GM18505 (cell line): ENCODE data around the gene DHX30.

Experiments
- ATAC-seq: cut with Tn5 transposase; IDR thresholded peaks from one replicate; pipeline ENCODE4 v1.9.1; 2021; ENCODE audit not compliant: unreplicated experiment
- POLR2A ChIP-seq: IDR thresholded peaks from 4 replicates; pipeline ENCODE4 v1.6.1; 2011; ENCODE audit warnings: borderline replicate concordance; ENCODE audit not compliant: insufficient read depth, insufficient read length; ENCODE audit errors: extremely low read depth

Gene DHX30

DNA sequence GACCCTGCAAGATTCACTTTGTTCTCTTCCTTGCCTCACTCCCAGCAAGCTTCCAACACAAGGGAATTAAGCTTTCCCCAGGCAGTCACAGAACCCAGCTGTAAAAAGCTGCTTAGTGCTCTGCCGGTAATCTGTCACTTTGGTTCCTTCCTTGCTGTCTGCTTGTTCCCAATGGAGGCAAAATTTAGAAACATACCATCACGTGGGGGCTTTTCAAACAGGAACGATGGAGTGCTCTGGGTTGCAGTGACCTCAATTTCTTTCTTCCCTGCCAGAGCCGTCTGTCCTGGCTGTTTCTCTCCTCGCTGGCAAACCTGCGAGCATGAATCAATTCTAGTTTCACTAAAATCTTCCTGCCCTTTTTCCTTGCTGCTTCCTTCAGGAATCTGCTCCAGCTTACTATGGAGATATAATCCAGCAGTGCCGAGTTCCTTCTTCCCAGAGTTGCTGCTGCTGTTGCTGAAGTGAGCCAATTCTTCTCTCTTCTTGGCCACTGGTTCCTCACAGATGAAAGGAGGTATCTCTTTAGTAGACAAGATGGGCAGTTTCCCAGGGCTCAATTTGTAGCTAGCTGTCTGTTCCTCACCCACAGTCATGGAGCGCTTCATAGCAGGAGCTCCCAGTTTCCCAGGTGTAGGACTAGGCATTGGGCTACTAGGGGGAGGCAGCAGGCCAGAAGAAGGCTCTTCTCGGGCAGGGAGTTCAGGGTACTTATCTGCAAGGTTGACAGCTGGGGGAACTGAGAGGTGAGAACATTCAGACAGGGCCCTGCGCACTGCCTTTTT lies 88.1 kb downstream of the DHX30 start:
- no peak for ATAC-seq
- TF ChIP-seq POLR2A, result no peak

DNA sequence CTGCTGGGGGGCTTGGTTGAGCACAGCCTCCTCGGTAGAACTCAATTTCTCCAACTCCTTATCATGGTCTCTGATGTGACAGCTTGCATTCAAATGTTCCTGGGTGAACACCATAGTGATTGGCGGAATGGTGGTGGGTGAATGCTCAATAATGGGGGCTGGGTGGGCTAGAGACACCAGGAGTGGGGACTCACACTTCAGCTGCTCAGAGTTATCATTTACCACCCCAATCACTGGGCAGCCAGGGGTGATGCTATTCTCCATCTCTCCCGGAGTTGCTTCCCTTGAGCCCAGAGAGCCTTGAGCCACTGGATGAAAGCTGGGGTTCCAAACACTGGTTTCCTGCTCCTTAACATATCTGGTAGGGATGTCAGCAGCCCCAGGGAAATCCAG lies 88.7 kb downstream of the DHX30 start:
- TF ChIP-seq POLR2A, result no peak
- ATAC-seq, result no peak

DNA sequence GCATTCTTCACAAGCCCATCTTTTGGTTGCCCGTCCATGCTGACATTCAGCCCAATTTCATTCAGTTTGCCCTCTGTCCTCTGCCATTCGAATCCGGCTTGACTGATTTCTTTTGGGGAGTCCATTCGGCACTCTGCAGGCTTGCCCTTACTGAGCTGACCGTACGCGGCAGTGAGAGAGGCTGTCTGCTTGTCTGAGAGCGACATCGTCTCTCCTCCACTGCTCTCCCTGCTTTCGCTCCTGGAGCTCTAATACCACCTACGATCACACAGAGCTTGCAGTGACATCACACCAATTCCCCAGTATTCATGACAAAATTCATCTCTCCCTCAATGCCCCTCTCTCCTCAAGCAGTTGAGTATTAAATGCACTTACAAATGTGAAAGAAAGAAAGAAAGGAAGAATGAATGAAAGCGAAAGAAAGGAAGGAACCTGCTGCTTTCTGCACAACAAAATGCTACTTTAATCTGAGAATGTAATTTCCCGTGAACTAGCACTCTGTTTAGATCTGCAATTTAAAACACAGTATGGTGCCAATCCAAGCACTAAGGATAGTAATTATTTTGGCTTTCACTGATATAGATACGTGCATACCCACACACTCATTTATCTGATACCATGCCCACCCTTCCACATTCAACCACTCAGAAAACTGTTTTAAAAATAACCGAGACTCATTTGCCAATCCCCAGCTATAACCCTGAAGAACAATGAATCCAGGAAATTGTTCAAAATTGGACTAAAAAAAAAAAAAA lies 89.5 kb downstream of the DHX30 start:
- no peak for ATAC-seq
- no peak for TF ChIP-seq POLR2A

DNA sequence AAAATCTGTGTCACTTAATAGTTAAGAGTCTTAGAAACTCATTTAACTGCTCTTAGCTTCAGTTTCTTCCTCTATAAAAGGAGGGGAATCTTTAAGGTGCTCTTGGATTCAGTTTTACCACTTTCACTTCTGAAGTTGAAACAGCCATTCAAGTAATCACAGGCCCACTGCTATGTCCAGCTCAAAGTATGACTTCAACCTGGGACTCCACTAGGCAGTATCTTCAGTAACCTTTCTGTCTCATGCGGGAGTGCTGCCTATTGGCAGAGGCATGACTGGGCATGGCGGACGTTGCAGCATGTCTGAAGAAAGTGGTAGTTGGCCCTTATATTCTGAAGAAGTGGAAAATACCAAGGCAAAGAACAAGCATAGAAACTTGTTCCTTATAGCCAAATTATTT lies 92.3 kb downstream of the DHX30 start:
- TF ChIP-seq POLR2A, result no peak
- no peak for ATAC-seq

DNA sequence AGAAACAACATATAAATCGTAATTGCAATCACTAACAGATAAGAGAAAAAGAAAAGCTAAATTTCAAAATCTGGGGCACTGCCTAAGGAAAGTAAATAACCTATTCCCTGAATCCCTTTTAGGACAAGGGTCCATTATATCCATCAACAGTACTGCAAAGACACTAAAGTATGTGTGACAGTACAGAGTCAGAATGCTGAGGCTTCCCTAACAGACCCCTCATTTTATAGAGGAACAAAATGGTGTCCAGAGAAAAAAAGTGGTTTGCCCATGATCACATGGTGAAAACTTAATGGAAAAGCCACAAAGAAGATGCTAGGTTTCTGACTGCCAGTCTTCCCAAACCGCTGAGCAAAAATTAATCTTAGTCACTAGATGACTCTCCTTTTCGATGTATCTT lies 93.8 kb downstream of the DHX30 start:
- no peak for ATAC-seq
- TF ChIP-seq POLR2A, result no peak

DNA sequence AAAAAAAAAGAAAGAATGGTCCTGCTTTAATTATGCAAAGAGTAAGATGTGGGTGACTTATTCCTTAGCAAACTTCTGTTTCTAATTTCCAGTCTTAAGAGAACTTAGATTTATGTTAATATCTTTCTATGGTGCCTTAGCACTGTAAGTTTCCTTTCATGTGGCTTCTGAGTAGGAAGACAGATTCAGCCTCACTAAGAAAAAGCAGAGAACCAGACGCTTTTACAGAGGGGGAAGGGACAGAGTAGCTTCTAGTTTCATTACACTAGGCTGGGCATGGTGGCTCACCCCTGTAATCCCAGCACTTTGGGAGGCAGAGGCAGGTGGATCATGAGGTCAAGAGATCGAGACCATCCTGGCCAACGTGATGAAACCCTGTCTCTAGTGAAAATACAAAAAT lies 95.0 kb downstream of the DHX30 start:
- no peak for ATAC-seq
- TF ChIP-seq POLR2A, result no peak

DNA sequence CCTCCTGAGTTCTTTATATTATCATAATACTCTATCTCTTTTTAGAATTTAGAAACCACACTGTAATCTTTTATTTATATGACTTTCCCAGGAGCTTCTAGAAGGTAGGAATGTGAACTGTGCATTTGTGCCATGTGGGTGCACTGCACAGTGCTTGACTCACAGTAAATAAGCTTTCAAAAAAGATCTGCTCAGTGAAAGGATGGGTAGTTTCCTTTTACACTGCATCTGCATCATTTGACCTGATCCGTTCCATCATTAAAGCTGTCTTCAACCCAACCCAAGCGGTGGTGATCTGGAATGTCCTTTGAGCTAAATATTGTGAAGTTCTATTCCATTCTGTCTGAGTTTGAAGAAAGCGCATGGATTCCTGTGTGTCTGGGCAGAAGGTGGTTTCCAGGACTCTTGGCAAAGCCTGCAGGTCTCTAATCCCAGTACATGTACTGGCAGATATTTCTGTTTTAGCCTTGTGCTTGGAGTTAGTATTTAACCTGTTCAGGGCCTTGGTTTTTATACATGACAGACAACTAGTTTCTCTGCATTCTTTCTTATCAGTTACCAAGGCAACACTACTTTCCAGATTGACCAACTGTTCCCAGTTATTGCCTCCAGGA lies 96.7 kb downstream of the DHX30 start:
- no peak for ATAC-seq
- TF ChIP-seq POLR2A, result no peak
